ENCODE data around the gene AHCY.
A peak's percentile ranks its signal among the peaks of the same experiment; 100 is the strongest.
"Not testable (repeated sequence)": the region's sequence is repeated elsewhere in the genome, so short reads cannot be mapped to it uniquely, and the experiment has no call there.

The AHCY gene

GRCh38 chr20:34302723-34303533, at the start of gene AHCY:
Gene AHCY, minus strand, starts transcription at chr20:34303355. Its CDS starts 85 bp downstream, at chr20:34303270.
- no peak for TF ChIP-seq CTCF (IDR thresholded peaks at IDR 0.05; ENCODE audit: insufficient read depth, missing control alignments)
- FAIRE-seq: no peak

GRCh38 chr20:34350095-34350494, 46.9 kb upstream of the AHCY start:
- TF ChIP-seq CTCF (IDR thresholded peaks at IDR 0.05; ENCODE audit: insufficient read depth, missing control alignments): no peak
- DNase-seq (ENCODE audit: insufficient read length, low spot score) (no peak), FAIRE-seq (no peak)

More at GRCh38 chr20:34302723-34303533, at the start of gene AHCY:
- peak; percentile 81 for DNase-seq (ENCODE audit: insufficient read length, low spot score)

GRCh38 chr20:34347571-34347970, 44.4 kb upstream of the AHCY start:
- TF ChIP-seq CTCF (IDR thresholded peaks at IDR 0.05; ENCODE audit: insufficient read depth, missing control alignments): no peak
- FAIRE-seq (no peak), DNase-seq (ENCODE audit: insufficient read length, low spot score) (no peak)

DNA sequence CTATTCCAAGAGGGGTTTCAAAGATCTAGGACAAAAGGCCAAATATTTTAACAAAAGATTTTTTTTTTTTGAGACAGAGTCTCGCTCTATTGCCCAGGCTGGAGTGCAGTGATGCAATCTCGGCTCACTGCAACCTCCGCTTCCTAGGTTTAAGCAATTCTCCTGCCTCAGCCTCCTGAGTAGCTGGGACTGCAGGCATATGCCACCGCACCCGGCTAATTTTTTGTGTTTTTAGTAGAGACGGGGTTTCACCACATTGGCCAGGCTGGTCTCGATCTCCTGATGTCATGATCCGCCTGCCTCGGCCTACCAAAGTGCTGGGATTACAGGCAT, 43.3 kb upstream of the AHCY start:
- FAIRE-seq; DNase-seq (ENCODE audit: insufficient read length, low spot score): not testable (repeated sequence)

DNA sequence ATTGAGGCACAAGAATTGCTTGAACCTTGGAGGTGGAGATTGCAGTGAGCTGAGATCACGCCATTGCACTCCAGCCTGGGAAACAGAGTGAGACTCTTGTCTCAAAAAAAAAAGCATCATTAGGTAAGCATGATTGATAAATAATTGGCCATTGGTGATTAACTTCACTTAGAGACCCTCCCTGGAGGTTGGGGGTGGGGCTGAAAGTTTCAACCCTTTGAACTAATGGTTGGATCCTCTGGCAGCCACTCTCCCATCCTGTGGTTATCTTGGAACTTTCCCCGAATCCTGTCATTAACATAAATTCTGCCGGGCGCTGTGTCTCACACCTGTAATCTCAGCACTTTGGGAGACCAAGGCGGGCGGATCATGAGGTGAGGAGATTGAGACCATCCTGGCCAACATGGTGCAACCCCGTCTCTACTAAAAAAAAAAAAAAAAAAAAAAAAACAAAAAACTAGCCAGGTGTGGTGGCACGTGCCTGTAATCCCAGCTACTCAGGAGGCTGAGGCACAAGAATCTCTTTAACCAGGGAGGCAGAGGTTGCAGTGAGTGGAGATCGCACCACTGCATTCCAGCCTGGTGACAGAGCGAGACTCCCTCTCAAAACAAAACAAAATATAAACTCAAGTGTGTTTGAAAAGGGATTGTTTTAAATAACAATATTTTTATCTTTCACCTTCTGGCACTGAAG, 42.8 kb upstream of the AHCY start:
- not testable (repeated sequence) for DNase-seq (ENCODE audit: insufficient read length, low spot score); FAIRE-seq

GRCh38 chr20:34345402-34345736, 42.2 kb upstream of the AHCY start:
- DNase-seq (ENCODE audit: insufficient read length, low spot score) (no peak), FAIRE-seq (no peak)
- TF ChIP-seq CTCF (IDR thresholded peaks at IDR 0.05; ENCODE audit: insufficient read depth, missing control alignments): no peak

GRCh38 chr20:34344238-34344637, 41.1 kb upstream of the AHCY start:
- no peak for FAIRE-seq
- no peak for DNase-seq (ENCODE audit: insufficient read length, low spot score)
- no peak for TF ChIP-seq CTCF (IDR thresholded peaks at IDR 0.05; ENCODE audit: insufficient read depth, missing control alignments)

DNA sequence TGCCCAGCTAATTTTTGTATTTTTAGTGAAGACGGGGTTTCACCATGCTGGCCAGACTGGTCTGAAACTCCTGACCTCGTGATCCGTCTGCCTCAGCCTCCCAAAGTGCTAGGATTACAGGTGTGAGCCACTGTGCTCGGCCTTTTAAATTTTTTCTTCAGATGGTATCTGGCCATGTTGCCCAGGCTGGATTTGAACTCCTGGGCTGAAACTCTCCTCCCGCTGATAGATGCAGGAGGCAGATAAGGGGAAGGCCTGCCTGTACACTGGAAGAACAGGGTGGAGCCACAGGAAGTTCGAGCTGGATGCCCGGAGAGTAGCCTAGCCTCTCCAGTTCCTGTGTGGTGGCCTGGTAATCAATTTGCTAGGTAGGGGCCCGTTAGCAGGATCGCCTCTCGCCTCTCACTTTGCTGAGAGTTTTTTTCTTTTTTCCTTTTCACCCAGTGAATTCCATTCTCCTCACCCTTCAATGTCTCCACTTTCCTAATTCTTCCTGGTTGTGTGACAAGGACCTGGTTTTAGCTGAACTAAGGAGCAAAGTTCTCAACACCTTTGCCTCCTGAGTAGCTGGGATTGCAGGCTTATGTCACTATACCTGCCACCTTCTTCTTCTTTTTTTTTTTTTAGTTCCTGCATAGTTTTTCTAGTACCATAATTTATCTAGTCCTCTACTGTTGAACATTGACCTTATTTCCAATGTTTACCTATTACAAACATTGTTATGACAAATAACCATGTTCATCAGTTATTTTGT, 40.5 kb upstream of the AHCY start:
- no peak for FAIRE-seq
- no peak for DNase-seq (ENCODE audit: insufficient read length, low spot score)
- TF ChIP-seq CTCF (IDR thresholded peaks at IDR 0.05; ENCODE audit: insufficient read depth, missing control alignments): no peak

DNA sequence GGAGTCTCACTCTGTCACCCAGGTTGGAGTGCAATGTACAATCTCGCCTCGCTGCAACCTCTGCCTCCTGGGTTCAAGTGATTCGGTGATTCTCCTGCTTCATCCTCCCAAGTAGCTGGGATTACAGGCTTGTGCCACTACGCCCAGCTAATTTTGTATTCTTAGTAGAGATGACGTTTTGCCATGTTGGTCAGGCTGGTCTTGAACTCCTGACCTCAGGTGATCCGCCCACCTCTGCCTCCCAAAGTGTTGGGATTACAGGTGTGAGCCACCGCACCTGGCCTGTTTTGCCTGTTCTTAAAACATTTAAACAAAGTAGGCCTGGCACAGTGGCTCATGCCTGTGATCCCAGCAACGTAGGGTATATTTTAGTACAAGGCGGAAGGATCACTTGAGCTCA, 38.0 kb upstream of the AHCY start:
- DNase-seq (ENCODE audit: insufficient read length, low spot score); FAIRE-seq: not testable (repeated sequence)

- not testable (repeated sequence) for FAIRE-seq; DNase-seq (ENCODE audit: insufficient read length, low spot score)
Observed at GRCh38 chr20:34340726-34341125, 37.6 kb upstream of the AHCY start.

All from D721Med (cell line).